Progenitor cell of endocrine pancreas (in vitro differentiated cells): ENCODE measurements around the gene IL31. TPM values are rescaled to one million over a fixed set of nuclear protein-coding genes. Genes with fewer than 3 reads are reported as not detected.

ENCODE experiments used
- DNase-seq: peaks from one replicate; pipeline ENCODE4 v3.0.0; 2021; ENCODE audit warnings: low spot score; ENCODE audit not compliant: unreplicated experiment
- H3K27ac Mint-ChIP-seq: 2 replicates; pipeline ENCODE4 v1.8.0; 2021; ENCODE audit warnings: mild to moderate bottlenecking, moderate library complexity, mixed read lengths
- H3K27me3 Mint-ChIP-seq: 2 replicates; pipeline ENCODE4 v1.8.0; 2021; ENCODE audit warnings: mixed read lengths
- H3K36me3 Mint-ChIP-seq: 2 replicates; pipeline ENCODE4 v1.8.0; 2022; ENCODE audit warnings: mixed read lengths; ENCODE audit not compliant: insufficient read depth
- H3K4me1 Mint-ChIP-seq: 2 replicates; pipeline ENCODE4 v1.8.0; 2021; ENCODE audit warnings: low read depth, mixed read lengths
- H3K4me3 Mint-ChIP-seq: 2 replicates; pipeline ENCODE4 v1.8.0; 2021; ENCODE audit warnings: low read depth, mild to moderate bottlenecking, moderate library complexity, mixed read lengths
- H3K9me3 Mint-ChIP-seq: 2 replicates; pipeline ENCODE4 v1.8.0; 2021; ENCODE audit warnings: low read depth, mixed read lengths
- CTCF ChIP-seq: fragments of 200-600 bp; sonication (generic); IDR thresholded peaks from one replicate; pipeline ENCODE4 v1.5.0; 2021; ENCODE audit warnings: antibody characterized with exemption, mild to moderate bottlenecking; ENCODE audit not compliant: unreplicated experiment
- total RNA-seq: library from RNA; stranded (reverse); gene quantifications from 2 replicates; pipeline ENCODE4 v1.2.1, GENCODE V29; 2021

The IL31 gene
- total RNA-seq, 1 donor from 2014 or later: not detected

GRCh38 chr12:122152754-122153153, 21.3 kb downstream of the IL31 start:
- no peak for DNase-seq
- TF ChIP-seq CTCF: no peak
- Mint-ChIP-seq H3K9me3 (no peaks in the 10 kb centered on the region), H3K4me1 (no peaks in the 10 kb centered on the region), H3K4me3 (no peak overlapping the region), H3K27ac (no peak overlapping the region), H3K27me3 (peaks cover 21% of the 10 kb centered on the region), H3K36me3 (no peaks in the 10 kb centered on the region)

- H3K27ac Mint-ChIP-seq: peak overlapping the region; percentile 27
- no peaks in the 10 kb centered on the region for H3K4me1 Mint-ChIP-seq
- H3K4me3 Mint-ChIP-seq: no peak overlapping the region
- TF ChIP-seq CTCF: no peak
- DNase-seq: no peak
- peaks cover 11% of the 10 kb centered on the region for H3K27me3 Mint-ChIP-seq
- H3K36me3 Mint-ChIP-seq: no peaks in the 10 kb centered on the region
- H3K9me3 Mint-ChIP-seq: no peaks in the 10 kb centered on the region
Measured at GRCh38 chr12:122150127-122150681, 23.8 kb downstream of the IL31 start.

- Mint-ChIP-seq H3K27ac (peak overlapping the region; percentile 1), H3K4me3 (no peak overlapping the region), H3K9me3 (no peaks in the 10 kb centered on the region), H3K36me3 (peaks cover 4% of the 10 kb centered on the region), H3K27me3 (peaks cover 6% of the 10 kb centered on the region), H3K4me1 (no peaks in the 10 kb centered on the region)
- no peak for TF ChIP-seq CTCF
- no peak for DNase-seq
Measured at GRCh38 chr12:122148657-122149056, 25.4 kb downstream of the IL31 start.

GRCh38 chr12:122147514-122148290, 26.3 kb downstream of the IL31 start:
- DNase-seq: no peak
- no peaks in the 10 kb centered on the region for H3K9me3 Mint-ChIP-seq
- H3K27me3 Mint-ChIP-seq: peaks cover 6% of the 10 kb centered on the region
- peaks cover 4% of the 10 kb centered on the region for H3K36me3 Mint-ChIP-seq
- H3K4me1 Mint-ChIP-seq: no peaks in the 10 kb centered on the region
- H3K4me3 Mint-ChIP-seq: no peak overlapping the region
- no peak for TF ChIP-seq CTCF
- H3K27ac Mint-ChIP-seq: peak overlapping the region; percentile 25

GRCh38 chr12:122145505-122146330, 28.3 kb downstream of the IL31 start:
- Mint-ChIP-seq H3K4me3 (no peak overlapping the region), H3K4me1 (no peaks in the 10 kb centered on the region), H3K9me3 (no peaks in the 10 kb centered on the region), H3K27ac (no peak overlapping the region), H3K36me3 (peaks cover 10% of the 10 kb centered on the region), H3K27me3 (no peaks in the 10 kb centered on the region)
- TF ChIP-seq CTCF: no peak
- DNase-seq: no peak
